Activated CD4-positive, alpha-beta T cell treated with anti-CD3 and anti-CD28 coated beads, Interleukin-2, amount 10 ng/mL, durations not matched to agents 24 days and 14 days (primary cell): ENCODE data around the gene INPP4B. TPM values are rescaled to one million over a fixed set of nuclear protein-coding genes. Genes with fewer than 3 reads are reported as not detected.
"Not testable (repeated sequence)": the region's sequence is repeated elsewhere in the genome, so short reads cannot be mapped to it uniquely, and the experiment has no call there.

ENCODE experiments used
- DNase-seq: peaks from one replicate; pipeline ENCODE4 v3.0.0; 2022
- H3K27ac Mint-ChIP-seq: one replicate; pipeline ENCODE4 v1.8.0; 2022; ENCODE audit warnings: mild to moderate bottlenecking, mixed read lengths
- H3K27me3 Mint-ChIP-seq: one replicate; pipeline ENCODE4 v1.8.0; 2022; ENCODE audit warnings: mixed read lengths
- H3K36me3 Mint-ChIP-seq: one replicate; pipeline ENCODE4 v1.8.0; 2022; ENCODE audit warnings: low read depth, mild to moderate bottlenecking, mixed read lengths
- H3K4me1 Mint-ChIP-seq: one replicate; pipeline ENCODE4 v1.8.0; 2021; ENCODE audit warnings: mixed read lengths
- H3K4me3 Mint-ChIP-seq: one replicate; pipeline ENCODE4 v1.8.0; 2022; ENCODE audit warnings: mild to moderate bottlenecking, moderate library complexity, mixed read lengths
- H3K9me3 Mint-ChIP-seq: one replicate; pipeline ENCODE4 v1.8.0; 2021; ENCODE audit warnings: mixed read lengths
- intact Hi-C: fragments of 100-400 bp; cut with micrococcal nuclease; formaldehyde crosslinking; loops from one replicate; pipeline ENCODE4 v1.15.1; 2023
- total RNA-seq: library from RNA; stranded (reverse); gene quantifications from 2 replicates; pipeline ENCODE4 v1.2.3, GENCODE V29; 2022

INPP4B gene
- total RNA-seq, 1 donor from 2014 or later: 42.5 TPM

- H3K4me3 Mint-ChIP-seq, H3K27ac Mint-ChIP-seq, H3K27me3 Mint-ChIP-seq, H3K4me1 Mint-ChIP-seq, intact Hi-C loops, H3K36me3 Mint-ChIP-seq, DNase-seq, H3K9me3 Mint-ChIP-seq: not testable (repeated sequence)
Observed at GRCh38 chr4:142509381-142509780, 336.7 kb downstream of the INPP4B start.

- peaks cover 3% of the 10 kb centered on the region for H3K36me3 Mint-ChIP-seq
- H3K9me3 Mint-ChIP-seq: peaks cover 9% of the 10 kb centered on the region
- intact Hi-C loops: no loop called here
- no peaks in the 10 kb centered on the region for H3K27me3 Mint-ChIP-seq
- no peak for DNase-seq
- no peak overlapping the region for H3K4me3 Mint-ChIP-seq
- peaks cover 2% of the 10 kb centered on the region for H3K4me1 Mint-ChIP-seq
- H3K27ac Mint-ChIP-seq: no peak overlapping the region
Observed at GRCh38 chr4:142500966-142501365, 345.1 kb downstream of the INPP4B start.

DNA sequence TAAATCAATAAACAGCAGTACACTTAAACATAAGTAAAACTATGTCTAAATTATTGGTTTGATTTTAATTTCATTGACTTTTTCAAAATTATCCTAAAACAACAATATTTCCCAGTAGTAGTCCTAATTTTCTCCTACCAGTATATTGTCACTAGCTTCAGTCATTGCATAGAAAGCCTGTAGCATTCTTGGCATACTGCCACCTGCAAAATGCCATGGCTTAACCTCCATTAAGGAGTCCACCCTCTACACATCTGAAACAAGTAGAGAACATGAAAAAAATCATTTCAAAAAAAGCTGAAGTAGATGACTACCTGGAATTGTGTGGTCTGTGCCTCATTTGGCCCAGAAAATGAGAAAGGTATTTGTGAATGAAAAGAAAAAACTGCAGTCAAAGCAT is 348.5 kb downstream of the INPP4B start:
- Mint-ChIP-seq H3K4me3 (no peak overlapping the region), H3K36me3 (peaks cover 3% of the 10 kb centered on the region), H3K27ac (no peak overlapping the region), H3K4me1 (peaks cover 2% of the 10 kb centered on the region), H3K9me3 (peaks cover 5% of the 10 kb centered on the region), H3K27me3 (no peaks in the 10 kb centered on the region)
- intact Hi-C loops: no loop called here
- DNase-seq: no peak

GRCh38 chr4:142493255-142494110 is 352.6 kb downstream of the INPP4B start:
- Mint-ChIP-seq H3K27ac (no peak overlapping the region), H3K4me3 (no peak overlapping the region), H3K36me3 (peaks cover 1% of the 10 kb centered on the region), H3K4me1 (no peaks in the 10 kb centered on the region), H3K27me3 (no peaks in the 10 kb centered on the region), H3K9me3 (no peaks in the 10 kb centered on the region)
- intact Hi-C loops: no loop called here
- DNase-seq: no peak

DNA sequence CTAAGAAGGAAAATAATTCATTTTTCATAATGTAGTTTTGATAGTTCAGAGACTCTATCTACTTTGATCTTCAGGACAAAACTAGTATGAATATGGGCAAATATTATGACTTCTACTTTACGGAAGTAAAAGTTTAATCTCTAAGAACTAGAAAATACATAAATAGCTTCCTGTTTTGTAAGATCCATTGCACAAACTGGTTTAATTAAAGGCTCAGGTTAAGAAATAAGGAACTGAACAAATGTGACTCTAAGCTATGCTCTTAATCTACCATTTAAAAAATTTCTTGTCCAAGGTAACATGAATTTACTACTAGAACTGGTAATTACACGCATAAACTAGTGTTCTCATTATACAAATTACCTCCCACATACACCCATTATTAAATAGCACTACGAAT is 360.6 kb downstream of the INPP4B start:
- no peak overlapping the region for H3K4me3 Mint-ChIP-seq
- H3K27ac Mint-ChIP-seq: no peak overlapping the region
- intact Hi-C loops: no loop called here
- H3K4me1 Mint-ChIP-seq: no peaks in the 10 kb centered on the region
- DNase-seq: no peak
- no peaks in the 10 kb centered on the region for H3K9me3 Mint-ChIP-seq
- no peaks in the 10 kb centered on the region for H3K27me3 Mint-ChIP-seq
- no peaks in the 10 kb centered on the region for H3K36me3 Mint-ChIP-seq

DNA sequence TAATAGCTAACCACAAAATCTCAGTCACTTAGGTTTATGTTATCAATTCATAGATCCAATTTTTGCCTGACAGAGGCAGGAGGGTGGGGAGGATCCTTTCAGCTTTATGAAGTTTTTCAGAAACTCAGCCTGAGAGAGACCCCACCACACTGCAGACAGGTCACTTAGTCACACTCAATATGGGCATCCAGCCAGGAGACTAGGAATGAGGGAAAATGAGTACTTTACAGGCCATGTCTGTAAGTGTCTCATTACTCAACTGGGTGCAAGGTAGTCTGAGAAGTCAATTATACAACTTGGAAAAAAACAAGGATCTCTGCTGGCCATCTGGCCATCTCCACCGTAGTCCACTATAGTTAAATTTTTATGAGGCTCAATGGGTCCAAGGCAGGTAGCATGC is 365.9 kb downstream of the INPP4B start:
- no peak overlapping the region for H3K4me3 Mint-ChIP-seq
- no peak overlapping the region for H3K27ac Mint-ChIP-seq
- H3K36me3 Mint-ChIP-seq: no peaks in the 10 kb centered on the region
- no peak for DNase-seq
- H3K4me1 Mint-ChIP-seq: peaks cover 6% of the 10 kb centered on the region
- intact Hi-C loops: no loop called here
- H3K27me3 Mint-ChIP-seq: no peaks in the 10 kb centered on the region
- H3K9me3 Mint-ChIP-seq: peaks cover 3% of the 10 kb centered on the region

GRCh38 chr4:142475663-142476062 is 370.4 kb downstream of the INPP4B start:
- no peaks in the 10 kb centered on the region for H3K36me3 Mint-ChIP-seq
- no peaks in the 10 kb centered on the region for H3K27me3 Mint-ChIP-seq
- no peak for DNase-seq
- no peak overlapping the region for H3K27ac Mint-ChIP-seq
- peaks cover 3% of the 10 kb centered on the region for H3K9me3 Mint-ChIP-seq
- H3K4me1 Mint-ChIP-seq: peaks cover 13% of the 10 kb centered on the region
- H3K4me3 Mint-ChIP-seq: no peak overlapping the region
- intact Hi-C loops: no loop called here

GRCh38 chr4:142474398-142475087 is 371.6 kb downstream of the INPP4B start:
- no peak for DNase-seq
- intact Hi-C loops: no loop called here
- H3K4me3 Mint-ChIP-seq: no peak overlapping the region
- H3K9me3 Mint-ChIP-seq: peaks cover 3% of the 10 kb centered on the region
- peaks cover 13% of the 10 kb centered on the region for H3K4me1 Mint-ChIP-seq
- no peak overlapping the region for H3K27ac Mint-ChIP-seq
- H3K27me3 Mint-ChIP-seq: no peaks in the 10 kb centered on the region
- H3K36me3 Mint-ChIP-seq: no peaks in the 10 kb centered on the region

DNA sequence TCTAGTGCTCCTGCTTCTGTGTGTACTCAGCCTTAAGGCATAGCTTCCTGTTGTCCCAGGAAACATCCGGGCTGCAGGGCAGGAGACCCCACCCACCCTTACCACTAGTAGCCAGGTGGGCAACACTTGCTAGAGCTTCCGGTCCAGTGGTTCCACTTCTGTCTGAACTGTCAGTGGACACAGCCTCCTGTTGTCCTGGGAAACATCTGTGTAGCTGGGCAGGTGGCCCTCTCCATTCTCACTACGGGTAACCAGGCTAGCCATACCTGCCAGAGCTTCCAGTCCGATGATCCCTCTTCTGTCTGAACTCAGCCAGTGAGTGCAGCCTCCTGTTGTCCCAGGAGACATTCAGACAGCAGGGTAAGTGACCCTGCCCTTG is 372.2 kb downstream of the INPP4B start:
- Mint-ChIP-seq H3K9me3 (peaks cover 3% of the 10 kb centered on the region), H3K4me1 (peaks cover 13% of the 10 kb centered on the region), H3K4me3 (no peak overlapping the region), H3K27ac (no peak overlapping the region), H3K27me3 (no peaks in the 10 kb centered on the region), H3K36me3 (no peaks in the 10 kb centered on the region)
- no peak for DNase-seq
- intact Hi-C loops: no loop called here

GRCh38 chr4:142473218-142473959 is 372.7 kb downstream of the INPP4B start:
- no peaks in the 10 kb centered on the region for H3K27me3 Mint-ChIP-seq
- DNase-seq: no peak
- intact Hi-C loops: no loop called here
- peaks cover 13% of the 10 kb centered on the region for H3K4me1 Mint-ChIP-seq
- no peak overlapping the region for H3K27ac Mint-ChIP-seq
- peaks cover 3% of the 10 kb centered on the region for H3K9me3 Mint-ChIP-seq
- no peak overlapping the region for H3K4me3 Mint-ChIP-seq
- no peaks in the 10 kb centered on the region for H3K36me3 Mint-ChIP-seq

DNA sequence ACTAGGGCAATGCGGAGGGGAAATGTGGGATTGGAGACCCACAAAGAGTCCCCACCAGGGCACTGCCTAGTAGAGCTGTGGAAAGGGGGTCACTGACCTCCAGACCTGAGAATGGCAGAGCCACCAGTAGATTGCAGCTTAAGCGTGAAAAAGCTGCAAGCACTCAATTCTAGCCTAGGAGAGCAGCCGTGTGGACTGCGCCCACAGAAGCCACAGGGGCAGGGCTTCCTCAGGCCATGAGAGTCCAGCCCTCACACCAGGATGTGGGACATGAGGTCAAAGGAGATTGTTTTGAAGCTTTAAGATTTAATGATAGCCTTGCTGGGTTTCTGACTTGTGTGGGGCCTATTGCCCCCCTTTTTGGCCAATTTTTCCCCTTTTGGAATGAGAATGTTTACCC is 379.0 kb downstream of the INPP4B start:
- H3K9me3 Mint-ChIP-seq: peaks cover 26% of the 10 kb centered on the region
- no peak overlapping the region for H3K4me3 Mint-ChIP-seq
- peaks cover 2% of the 10 kb centered on the region for H3K4me1 Mint-ChIP-seq
- intact Hi-C loops: no loop called here
- peaks cover 3% of the 10 kb centered on the region for H3K36me3 Mint-ChIP-seq
- H3K27ac Mint-ChIP-seq: no peak overlapping the region
- H3K27me3 Mint-ChIP-seq: no peaks in the 10 kb centered on the region
- DNase-seq: no peak

GRCh38 chr4:142465526-142465925 is 380.6 kb downstream of the INPP4B start:
- no peak overlapping the region for H3K27ac Mint-ChIP-seq
- H3K36me3 Mint-ChIP-seq: peaks cover 3% of the 10 kb centered on the region
- peaks cover 2% of the 10 kb centered on the region for H3K4me1 Mint-ChIP-seq
- no peak for DNase-seq
- H3K4me3 Mint-ChIP-seq: no peak overlapping the region
- intact Hi-C loops: no loop called here
- H3K9me3 Mint-ChIP-seq: peaks cover 26% of the 10 kb centered on the region
- H3K27me3 Mint-ChIP-seq: no peaks in the 10 kb centered on the region

GRCh38 chr4:142463206-142463605 is 382.9 kb downstream of the INPP4B start:
- Mint-ChIP-seq H3K27me3 (no peaks in the 10 kb centered on the region), H3K4me3 (no peak overlapping the region), H3K36me3 (peaks cover 3% of the 10 kb centered on the region), H3K9me3 (peaks cover 26% of the 10 kb centered on the region), H3K4me1 (peaks cover 2% of the 10 kb centered on the region), H3K27ac (no peak overlapping the region)
- intact Hi-C loops: no loop called here
- DNase-seq: no peak
